HepG2 (cell line): ENCODE results near the gene PLA2G4A.

Experiments
- SP1 ChIP-seq, 2 experiments: fragments of 450-650 bp in 1 of 2; sonication (generic) in 1 of 2; formaldehyde crosslinking in 1 of 2; IDR thresholded peaks; 2 replicates each; pipeline versions ENCODE4 v1.4.0 to v1.6.1; 2016 to 2020; ENCODE audit warnings: missing genetic modification reagents in 1 of 2
- ZBTB8A ChIP-seq: sonication (generic); formaldehyde crosslinking; IDR thresholded peaks from 2 replicates; pipeline ENCODE4 v1.4.0; 2020; ENCODE audit warnings: mild to moderate bottlenecking, low read depth, missing genetic modification reagents, borderline replicate concordance

- TF ChIP-seq SP1 (IDR thresholded peaks at IDR 0.05) (no peak), SP1 (CRISPR knock-in tag; IDR thresholded peaks at IDR 0.05) (no peak), ZBTB8A (no peak)
Observed at GRCh38 chr1:186845576-186846210, 16.9 kb downstream of the PLA2G4A start.
